ENCODE data around the gene DAB1. TPM values are rescaled to one million over a fixed set of nuclear protein-coding genes. Genes with fewer than 3 reads are reported as not detected.

The DAB1 gene
- total and polyA plus RNA-seq, 2 of the 8 experiments (the other 6 are each of a cell fraction or from before 2014, with no cell fraction given): 4.4 to 11.8 TPM

DNA sequence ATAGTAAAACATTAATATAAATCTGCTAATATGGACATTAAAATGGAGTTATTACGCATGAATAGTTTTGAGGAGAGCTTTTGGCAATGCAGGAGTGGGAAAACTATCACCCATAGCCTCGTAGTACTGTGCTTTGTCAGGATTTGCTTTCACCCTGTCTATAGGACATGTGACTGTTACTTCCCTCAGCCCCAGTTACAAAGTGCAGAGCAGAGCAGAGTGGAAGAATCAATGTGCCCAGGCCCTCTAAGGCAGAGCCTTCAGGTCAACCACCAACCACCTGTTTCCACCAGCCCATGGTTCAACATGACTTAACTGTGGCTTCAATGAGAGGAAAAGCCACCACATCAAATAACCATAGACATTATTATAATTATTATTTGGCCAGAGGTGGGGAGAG, 389.1 kb downstream of the DAB1 start:
- DNase-seq (ENCODE audit: low read depth in 1 of 2, low spot score in 2 of 2) (no peak), FAIRE-seq (no peak)
- Histone ChIP-seq H3K4me3 (ENCODE audit: extremely low read depth in 1 of 4, insufficient read depth in 2 of 4, low read depth in 3 of 4, low read length in 4 of 4) (no peak overlapping the region), H3K14ac (ENCODE audit: insufficient read length) (no peak overlapping the region), H2BK15ac (ENCODE audit: low read length) (no peak overlapping the region), H2BK5ac (ENCODE audit: low read depth, low read length) (no peak overlapping the region), H2AFZ (ENCODE audit: low read length) (no peak overlapping the region), H3K9ac (replicated peaks in 1 of 4; ENCODE audit: extremely low read depth in 1 of 4, low read depth in 3 of 4, low read length in 3 of 4) (no peak overlapping the region), H2BK20ac (ENCODE audit: low read length) (no peak overlapping the region), H3K4me2 (ENCODE audit: insufficient read depth in 1 of 2, low read depth in 2 of 2, low read length in 2 of 2) (no peak overlapping the region), H2BK120ac (replicated peaks; ENCODE audit: low read depth, low read length) (no peak overlapping the region), H3K27me3 (replicated peaks in 1 of 4; ENCODE audit: control insufficient read depth in 3 of 4, extremely low read depth in 1 of 4, insufficient read depth in 3 of 4, low read length in 3 of 4) (no peaks in the 10 kb centered on the region), H3K56ac (replicated peaks; ENCODE audit: insufficient read length, low read depth, low read length) (no peak overlapping the region), H3K23ac (ENCODE audit: insufficient read length) (no peak overlapping the region), H4K8ac (ENCODE audit: extremely low read depth, insufficient read depth, low read length) (no peak overlapping the region), H2BK12ac (ENCODE audit: low read depth, low read length) (no peak overlapping the region), H3K79me1 (ENCODE audit: low read depth, low read length) (no peaks in the 10 kb centered on the region), H3K36me3 (ENCODE audit: control insufficient read depth in 2 of 4, insufficient read depth in 4 of 4, low read length in 3 of 4) (no peaks in the 10 kb centered on the region), H3K79me2 (ENCODE audit: control insufficient read depth in 1 of 2, insufficient read depth in 2 of 2, low read length in 2 of 2) (no peaks in the 10 kb centered on the region), H4K91ac (replicated peaks; ENCODE audit: insufficient read length, low read length) (no peak overlapping the region), H3K9me3 (ENCODE audit: insufficient read depth in 2 of 2, low read depth in 1 of 2, low read length in 1 of 2) (no peaks in the 10 kb centered on the region), H4K20me1 (replicated peaks in 1 of 2; ENCODE audit: control insufficient read depth in 1 of 2, insufficient read depth in 2 of 2, low read length in 2 of 2) (no peaks in the 10 kb centered on the region), H3K23me2 (ENCODE audit: low read depth, low read length) (no peaks in the 10 kb centered on the region; the same call in 1 of the 2 replicates), H3K4me1 (replicated peaks in 1 of 4; ENCODE audit: control insufficient read depth in 3 of 4, insufficient read depth in 4 of 4, low read length in 3 of 4) (no peaks in the 10 kb centered on the region; a peak in 1 of 7 replicates), H3K4ac (replicated peaks; ENCODE audit: insufficient read length, low read depth, low read length) (no peak overlapping the region), H2AK5ac (ENCODE audit: low read depth, low read length) (no peak overlapping the region), H3K27ac (ENCODE audit: low read depth, low read length) (no peak overlapping the region), H3K18ac (ENCODE audit: extremely low read depth, low read length) (no peak overlapping the region), H4K5ac (ENCODE audit: insufficient read length, low read depth, low read length) (no peak overlapping the region)
- CTCF ChIA-PET (ENCODE audit: partially characterized antibody): interaction anchor here (1.1 to 1.4 kb wide), 4 partner anchors 16 to 67 kb away, joined by 3 to 5 read pairs (median 3); no protein-coding TSS in a partner anchor
- POLR2A ChIA-PET (ENCODE audit: partially characterized antibody): no interaction called here
- no peak for TF ChIP-seq RBBP5 (IDR thresholded peaks at IDR 0.05; ENCODE audit: borderline replicate concordance, low read depth, low read length)
- TF ChIP-seq ASH2L (IDR thresholded peaks at IDR 0.05; ENCODE audit: low read length): no peak
- TF ChIP-seq BCL11A (IDR thresholded peaks at IDR 0.05; ENCODE audit: low read depth in 2 of 2, low read length in 2 of 2): no peak
- TF ChIP-seq POLR2AphosphoS5 (IDR thresholded peaks at IDR 0.05; ENCODE audit: low read depth, low read length): no peak
- no peak for TF ChIP-seq FOSL1 (IDR thresholded peaks at IDR 0.05; ENCODE audit: insufficient read depth, low read depth, low read length)
- TF ChIP-seq, protein P1, sequence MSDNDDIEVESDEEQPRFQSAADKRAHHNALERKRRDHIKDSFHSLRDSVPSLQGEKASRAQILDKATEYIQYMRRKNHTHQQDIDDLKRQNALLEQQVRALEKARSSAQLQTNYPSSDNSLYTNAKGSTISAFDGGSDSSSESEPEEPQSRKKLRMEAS (IDR thresholded peaks at IDR 0.05): no peak
- TF ChIP-seq KDM1A (IDR thresholded peaks at IDR 0.05; ENCODE audit: borderline replicate concordance, low read length): no peak
- TF ChIP-seq MAFK (IDR thresholded peaks at IDR 0.05; ENCODE audit: low read depth, low read length): no peak
- no peak for TF ChIP-seq NANOG (IDR thresholded peaks at IDR 0.05; ENCODE audit: insufficient read depth, low read depth, low read length, poor library complexity, severe bottlenecking)
- TF ChIP-seq, protein P2, sequence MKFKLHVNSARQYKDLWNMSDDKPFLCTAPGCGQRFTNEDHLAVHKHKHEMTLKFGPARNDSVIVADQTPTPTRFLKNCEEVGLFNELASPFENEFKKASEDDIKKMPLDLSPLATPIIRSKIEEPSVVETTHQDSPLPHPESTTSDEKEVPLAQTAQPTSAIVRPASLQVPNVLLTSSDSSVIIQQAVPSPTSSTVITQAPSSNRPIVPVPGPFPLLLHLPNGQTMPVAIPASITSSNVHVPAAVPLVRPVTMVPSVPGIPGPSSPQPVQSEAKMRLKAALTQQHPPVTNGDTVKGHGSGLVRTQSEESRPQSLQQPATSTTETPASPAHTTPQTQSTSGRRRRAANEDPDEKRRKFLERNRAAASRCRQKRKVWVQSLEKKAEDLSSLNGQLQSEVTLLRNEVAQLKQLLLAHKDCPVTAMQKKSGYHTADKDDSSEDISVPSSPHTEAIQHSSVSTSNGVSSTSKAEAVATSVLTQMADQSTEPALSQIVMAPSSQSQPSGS (IDR thresholded peaks at IDR 0.05; ENCODE audit: low read length): no peak
- TF ChIP-seq EP300 (IDR thresholded peaks at IDR 0.05; ENCODE audit: borderline replicate concordance in 1 of 2, low read depth in 2 of 2, low read length in 2 of 2): no peak
- WGBS, 2 experiments (ENCODE audit: extremely low coverage in 1 of 2, insufficient coverage in 1 of 2, insufficient read length in 1 of 2, insufficient replicate concordance in 2 of 2, low coverage in 1 of 2, low lambda C conversion rate in 2 of 2, missing lambda C conversion rate in 1 of 2): 97% methylated on average over 2 of the region's 2 CpGs; no CpG with 5 or more reads in 1 of the 2 experiments

Measured in H1 (cell line).